Ovary (tissue), 3 donors: ENCODE data around the gene GMPS.

Experiments
- POLR2A ChIP-seq: fragments of 450-650 bp; IDR thresholded peaks from one replicate; pipeline ENCODE4 v1.6.1; 2017; ENCODE audit warnings: antibody characterized with exemption, mild to moderate bottlenecking, moderate library complexity
- TF ChIP-seq, protein P1 (sequence below), 3 donors: fragments of 450-650 bp in 2 of 3; fragments of 200-600 bp in 1 of 3; IDR thresholded peaks; one replicate each; pipeline versions ENCODE4 v1.5.1 to v1.8.0; 2016 to 2022; ENCODE audit warnings: antibody characterized with exemption in 3 of 3, mild to moderate bottlenecking in 1 of 3
- donor health status: DM: no; HTN: no; CAD: no.

DNA sequence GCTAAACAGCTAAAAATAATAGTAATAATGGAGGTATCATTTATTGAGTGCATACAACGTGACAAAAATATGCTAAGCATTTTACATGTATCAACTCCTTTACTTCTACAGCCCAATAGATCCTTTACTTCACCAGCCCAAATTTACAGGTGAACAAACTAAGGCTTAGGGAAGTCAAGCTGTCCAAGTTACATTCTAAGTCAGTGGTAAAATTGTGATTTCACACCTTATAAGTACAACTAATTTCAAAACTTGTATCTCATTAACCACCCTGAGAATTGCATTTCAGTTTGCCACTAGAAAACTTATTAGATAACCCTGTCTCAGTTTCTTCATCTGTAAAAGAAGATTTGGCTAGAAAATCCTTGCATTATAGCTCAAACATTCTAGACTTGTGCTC, 26.9 kb upstream of the GMPS start:
- no peak for TF ChIP-seq POLR2A
- TF ChIP-seq, protein P1, sequence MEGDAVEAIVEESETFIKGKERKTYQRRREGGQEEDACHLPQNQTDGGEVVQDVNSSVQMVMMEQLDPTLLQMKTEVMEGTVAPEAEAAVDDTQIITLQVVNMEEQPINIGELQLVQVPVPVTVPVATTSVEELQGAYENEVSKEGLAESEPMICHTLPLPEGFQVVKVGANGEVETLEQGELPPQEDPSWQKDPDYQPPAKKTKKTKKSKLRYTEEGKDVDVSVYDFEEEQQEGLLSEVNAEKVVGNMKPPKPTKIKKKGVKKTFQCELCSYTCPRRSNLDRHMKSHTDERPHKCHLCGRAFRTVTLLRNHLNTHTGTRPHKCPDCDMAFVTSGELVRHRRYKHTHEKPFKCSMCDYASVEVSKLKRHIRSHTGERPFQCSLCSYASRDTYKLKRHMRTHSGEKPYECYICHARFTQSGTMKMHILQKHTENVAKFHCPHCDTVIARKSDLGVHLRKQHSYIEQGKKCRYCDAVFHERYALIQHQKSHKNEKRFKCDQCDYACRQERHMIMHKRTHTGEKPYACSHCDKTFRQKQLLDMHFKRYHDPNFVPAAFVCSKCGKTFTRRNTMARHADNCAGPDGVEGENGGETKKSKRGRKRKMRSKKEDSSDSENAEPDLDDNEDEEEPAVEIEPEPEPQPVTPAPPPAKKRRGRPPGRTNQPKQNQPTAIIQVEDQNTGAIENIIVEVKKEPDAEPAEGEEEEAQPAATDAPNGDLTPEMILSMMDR (IDR thresholded peaks at IDR 0.05), result no peak
